ENCODE measurements around the gene MTMR1. TPM values are rescaled to one million over a fixed set of nuclear protein-coding genes. Genes with fewer than 3 reads are reported as not detected.

Gene MTMR1
- total RNA-seq, 1 experiment from 2014 or later: 41.3 TPM

DNA sequence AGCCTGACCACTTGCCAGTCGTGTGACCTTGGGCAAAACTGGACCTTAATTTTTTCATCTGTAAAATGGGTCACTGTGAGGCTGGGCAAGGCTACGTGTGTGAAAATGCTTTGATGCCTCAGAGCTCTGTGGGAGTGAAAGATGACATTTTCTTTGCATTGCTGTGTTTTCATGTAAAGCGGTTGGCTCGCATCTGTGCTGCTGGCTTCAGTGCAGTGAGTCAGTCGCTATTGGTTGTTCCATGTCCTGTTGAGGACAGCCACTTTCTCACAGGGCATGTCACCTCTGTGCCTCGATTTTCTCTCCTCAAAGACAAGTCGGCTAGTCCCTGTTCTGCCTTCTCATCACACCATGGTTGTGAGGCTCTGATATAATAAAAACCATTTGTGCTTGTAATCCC is 4.4 kb downstream of the MTMR1 start:
- no TSS peak for BruUV-seq (replicated peaks)
- H2AFZ ChIP-seq: no peak overlapping the region
- peaks cover 67% of the 10 kb centered on the region for H3K79me2 ChIP-seq (ENCODE audit: low read depth)
- H3K4me3 ChIP-seq: no peak overlapping the region
- H3K9me3 ChIP-seq (ENCODE audit: insufficient read depth, low read depth): no peaks in the 10 kb centered on the region
- no peaks in the 10 kb centered on the region for H3K27me3 ChIP-seq (ENCODE audit: insufficient read depth, low read depth)
- POLR2A ChIA-PET (ENCODE audit: unreplicated experiment): no interaction called here
- no peak overlapping the region for H3K4me2 ChIP-seq
- H3F3A ChIP-seq (ENCODE audit: insufficient read depth, low read depth): peaks cover 27% of the 10 kb centered on the region
- peaks cover 25% of the 10 kb centered on the region for H4K20me1 ChIP-seq (ENCODE audit: insufficient read depth)
- peaks cover 27% of the 10 kb centered on the region for H3K4me1 ChIP-seq (replicated peaks; ENCODE audit: insufficient read depth)
- peaks cover 4% of the 10 kb centered on the region; the same call in 1 of the 2 replicates for H3K9me2 ChIP-seq (ENCODE audit: insufficient read depth)
- CTCF ChIA-PET: interaction anchor here (0.6 kb wide), 1 partner anchor 1199 kb away, joined by 9 read pairs; no protein-coding TSS in a partner anchor
- intact Hi-C loops (cut with micrococcal nuclease; ENCODE audit: unreplicated experiment): loop anchor here (10.0 kb wide), 1 partner anchor 1153 kb away; the partner anchor contains the start of genes EOLA1 and HSFX3
- H3K27ac ChIP-seq: no peak overlapping the region
- H3K36me3 ChIP-seq (ENCODE audit: low read depth): peaks cover 16% of the 10 kb centered on the region
- no peak for TF ChIP-seq EZH2 (IDR thresholded peaks at IDR 0.05; ENCODE audit: low read depth)
- no peak for TF ChIP-seq CTCF (conservative IDR thresholded peaks at IDR 0.05)
- DNase-seq: no peak

DNA sequence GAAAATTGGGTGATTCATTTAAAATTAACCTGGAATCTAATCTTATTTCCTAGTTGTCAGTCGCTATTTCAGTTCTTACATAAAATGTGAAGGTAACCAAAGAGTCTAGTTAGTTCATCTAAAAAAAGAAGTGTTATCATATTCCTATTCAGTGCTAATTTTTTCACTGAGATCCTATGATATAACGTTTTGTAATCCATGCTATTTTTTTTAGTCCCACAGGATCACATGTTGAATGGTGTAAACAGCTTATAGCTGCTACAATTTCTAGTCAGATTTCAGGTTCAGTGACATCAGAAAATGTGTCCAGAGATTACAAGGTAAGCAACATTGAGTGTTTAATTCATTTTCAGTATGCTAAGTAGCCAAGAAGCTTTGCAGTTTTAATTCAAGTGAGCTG is 5.8 kb downstream of the MTMR1 start:
- no TSS peak for BruUV-seq (replicated peaks)
- Histone ChIP-seq H3F3A (ENCODE audit: insufficient read depth, low read depth) (peaks cover 24% of the 10 kb centered on the region), H3K4me1 (replicated peaks; ENCODE audit: insufficient read depth) (peaks cover 27% of the 10 kb centered on the region), H3K9me2 (ENCODE audit: insufficient read depth) (peaks cover 4% of the 10 kb centered on the region; the same call in 1 of the 2 replicates), H3K9me3 (ENCODE audit: insufficient read depth, low read depth) (no peaks in the 10 kb centered on the region), H3K4me3 (no peak overlapping the region), H3K36me3 (ENCODE audit: low read depth) (peaks cover 16% of the 10 kb centered on the region), H3K79me2 (ENCODE audit: low read depth) (peaks cover 63% of the 10 kb centered on the region), H4K20me1 (ENCODE audit: insufficient read depth) (peaks cover 29% of the 10 kb centered on the region), H2AFZ (no peak overlapping the region), H3K27ac (no peak overlapping the region), H3K4me2 (no peak overlapping the region), H3K27me3 (ENCODE audit: insufficient read depth, low read depth) (no peaks in the 10 kb centered on the region)
- ChIA-PET POLR2A (ENCODE audit: unreplicated experiment) (no interaction called here), CTCF (no interaction called here)
- TF ChIP-seq CTCF (conservative IDR thresholded peaks at IDR 0.05) (no peak), EZH2 (IDR thresholded peaks at IDR 0.05; ENCODE audit: low read depth) (no peak)
- no peak for DNase-seq
- intact Hi-C loops (cut with micrococcal nuclease; ENCODE audit: unreplicated experiment): loop anchor here (10.0 kb wide), 1 partner anchor 1154 kb away; the partner anchor contains the start of genes EOLA1 and HSFX3

DNA sequence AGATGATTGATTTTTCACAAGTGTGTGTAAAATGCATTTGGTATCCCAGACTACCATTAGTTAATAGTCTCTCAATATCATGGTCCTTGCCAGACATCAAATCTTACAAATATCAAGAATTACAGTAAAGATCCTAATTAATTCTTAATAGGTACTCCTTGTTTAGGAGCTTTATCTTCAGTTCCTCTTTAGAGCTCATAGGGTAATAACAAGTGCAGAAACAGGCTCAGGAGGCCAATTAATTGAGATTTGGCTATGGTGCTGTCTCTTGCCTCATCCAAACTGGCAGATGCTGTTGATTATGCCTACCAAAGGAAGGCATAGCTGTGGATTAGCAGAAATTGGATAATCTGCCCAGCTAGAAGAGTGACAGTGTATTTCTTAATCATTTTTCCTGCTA is 6.9 kb downstream of the MTMR1 start:
- Histone ChIP-seq H3K4me2 (no peak overlapping the region), H3K79me2 (ENCODE audit: low read depth) (peaks cover 57% of the 10 kb centered on the region), H2AFZ (no peak overlapping the region), H3K9me2 (ENCODE audit: insufficient read depth) (peaks cover 3% of the 10 kb centered on the region; the same call in 1 of the 2 replicates), H3F3A (ENCODE audit: insufficient read depth, low read depth) (peaks cover 13% of the 10 kb centered on the region; the same call in 1 of the 2 replicates), H3K4me1 (replicated peaks; ENCODE audit: insufficient read depth) (peaks cover 19% of the 10 kb centered on the region), H4K20me1 (ENCODE audit: insufficient read depth) (peaks cover 23% of the 10 kb centered on the region), H3K9me3 (ENCODE audit: insufficient read depth, low read depth) (no peaks in the 10 kb centered on the region), H3K4me3 (no peak overlapping the region), H3K27ac (no peak overlapping the region), H3K36me3 (ENCODE audit: low read depth) (peaks cover 21% of the 10 kb centered on the region), H3K27me3 (ENCODE audit: insufficient read depth, low read depth) (no peaks in the 10 kb centered on the region)
- intact Hi-C loops (cut with micrococcal nuclease; ENCODE audit: unreplicated experiment): no loop called here
- BruUV-seq (replicated peaks): no TSS peak
- no peak for DNase-seq
- no peak for TF ChIP-seq EZH2 (IDR thresholded peaks at IDR 0.05; ENCODE audit: low read depth)
- no peak for TF ChIP-seq CTCF (conservative IDR thresholded peaks at IDR 0.05)
- POLR2A ChIA-PET (ENCODE audit: unreplicated experiment): interaction anchor here (0.5 kb wide), 1 partner anchor 760 kb away, joined by 13 read pairs; no protein-coding TSS in a partner anchor
- CTCF ChIA-PET: no interaction called here

All from PC-9 (cell line).